H1 (cell line): ENCODE data around the gene SPATA32. TPM values are rescaled to one million over a fixed set of nuclear protein-coding genes. Genes with fewer than 3 reads are reported as not detected.

Experiments
- CTCF ChIA-PET: fragments of 300-600 bp; sonication (Branson Sonifier 250); formaldehyde crosslinking; loops from one replicate; lab custom pipeline; 2021; ENCODE audit not compliant: partially characterized antibody; lab: Charles Lee
- POLR2A ChIA-PET: fragments of 300-600 bp; sonication (Branson Sonifier 250); formaldehyde crosslinking; loops from one replicate; lab custom pipeline; 2021; ENCODE audit warnings: inconsistent platforms; ENCODE audit not compliant: partially characterized antibody; lab: Charles Lee
- DNase-seq, 2 experiments: peaks; one replicate each; pipeline versions ENCODE4 v3.0.0 to v3.0.0-alpha.2; 2010 to 2022; ENCODE audit warnings: low spot score in 2 of 2, low read depth in 1 of 2, mixed read lengths in 1 of 2
- FAIRE-seq: peaks from 2 replicates; lab custom pipeline; 2011; peaks lifted over from hg19 to GRCh38; lab: Jason Lieb, UNC
- H2AFZ ChIP-seq: 2 replicates; pipeline ENCODE4 v1.8.1; 2012; ENCODE audit warnings: low read length, inconsistent platforms
- H2AK5ac ChIP-seq: 2 replicates; pipeline ENCODE4 v1.6.1; 2013; ENCODE audit warnings: low read depth, low read length
- H2BK120ac ChIP-seq: replicated peaks from 2 replicates; pipeline ENCODE3; 2013; ENCODE audit warnings: low read depth, low read length, inconsistent platforms
- H2BK12ac ChIP-seq: 2 replicates; pipeline ENCODE4 v1.6.1; 2013; ENCODE audit warnings: low read depth, low read length
- H2BK15ac ChIP-seq: 2 replicates; pipeline ENCODE4 v1.6.1; 2013; ENCODE audit warnings: low read length
- H2BK20ac ChIP-seq: 2 replicates; pipeline ENCODE4 v1.6.1; 2013; ENCODE audit warnings: low read length
- H2BK5ac ChIP-seq: 2 replicates; pipeline ENCODE4 v1.6.1; 2013; ENCODE audit warnings: low read depth, low read length
- H3K14ac ChIP-seq: 2 replicates; pipeline ENCODE4 v1.6.1; 2013; ENCODE audit warnings: inconsistent platforms; ENCODE audit not compliant: insufficient read length
- H3K18ac ChIP-seq: 2 replicates; pipeline ENCODE4 v1.6.1; 2013; ENCODE audit warnings: low read length; ENCODE audit errors: extremely low read depth
- H3K23ac ChIP-seq: 2 replicates; pipeline ENCODE4 v1.6.1; 2013; ENCODE audit warnings: inconsistent platforms; ENCODE audit not compliant: insufficient read length
- H3K23me2 ChIP-seq: 2 replicates; pipeline ENCODE4 v1.6.1; 2013; ENCODE audit warnings: low read depth, low read length
- H3K27ac ChIP-seq: 2 replicates; pipeline ENCODE4 v1.6.1; 2011; ENCODE audit warnings: low read depth, low read length, inconsistent platforms
- H3K27me3 ChIP-seq, 4 experiments: replicated peaks in 1 of 4; 1 replicate in 1 of 4; 2 replicates in 3 of 4; pipeline versions ENCODE4 v1.6.1 to v1.8.1; 2011 to 2013; ENCODE audit warnings: low read length in 3 of 4, mild to moderate bottlenecking in 3 of 4, inconsistent platforms in 2 of 4, mixed read lengths in 2 of 4, moderate library complexity in 1 of 4; ENCODE audit not compliant: control insufficient read depth in 3 of 4, insufficient read depth in 3 of 4; ENCODE audit errors: extremely low read depth in 1 of 4
- H3K36me3 ChIP-seq, 4 experiments: 2 replicates each; pipeline versions ENCODE4 v1.6.1 to v1.8.1; 2011 to 2013; ENCODE audit warnings: mild to moderate bottlenecking in 4 of 4, low read length in 3 of 4, moderate library complexity in 2 of 4, control low read depth in 1 of 4, inconsistent platforms in 1 of 4; ENCODE audit not compliant: insufficient read depth in 4 of 4, control insufficient read depth in 2 of 4
- H3K4ac ChIP-seq: replicated peaks from 2 replicates; pipeline ENCODE3; 2013; ENCODE audit warnings: low read length, low read depth, mixed read lengths, inconsistent platforms; ENCODE audit not compliant: insufficient read length
- H3K4me1 ChIP-seq, 4 experiments: replicated peaks in 1 of 4; 1 replicate in 1 of 4; 2 replicates in 3 of 4; pipeline versions ENCODE4 v1.6.1 to v1.8.1; 2011 to 2013; ENCODE audit warnings: low read length in 3 of 4, inconsistent platforms in 2 of 4, mixed read lengths in 1 of 4; ENCODE audit not compliant: insufficient read depth in 4 of 4, control insufficient read depth in 3 of 4
- H3K4me2 ChIP-seq, 2 experiments: 2 replicates each; pipeline versions ENCODE4 v1.6.1 to v1.8.1; 2011 to 2013; ENCODE audit warnings: low read depth in 2 of 2, low read length in 2 of 2, control low read depth in 1 of 2, inconsistent platforms in 1 of 2, mild to moderate bottlenecking in 1 of 2; ENCODE audit not compliant: insufficient read depth in 1 of 2
- H3K4me3 ChIP-seq, 4 experiments: fragments of 200-600, 300-600 bp in 1 of 4; sonication (generic), shearing (Covaris generic), sonication (Bioruptor Twin) in 1 of 4; 2 replicates each; pipeline versions ENCODE4 v1.5.1 to v1.8.1; 2011 to 2016; ENCODE audit warnings: low read length in 4 of 4, low read depth in 3 of 4, control low read depth in 2 of 4, inconsistent platforms in 2 of 4, mild to moderate bottlenecking in 2 of 4, mixed read lengths in 1 of 4, moderate library complexity in 1 of 4; ENCODE audit not compliant: insufficient read depth in 2 of 4; ENCODE audit errors: extremely low read depth in 1 of 4
- H3K56ac ChIP-seq: replicated peaks from 2 replicates; pipeline ENCODE3; 2013; ENCODE audit warnings: low read depth, mild to moderate bottlenecking, mixed read lengths, low read length, inconsistent platforms; ENCODE audit not compliant: insufficient read length
- H3K79me1 ChIP-seq: 2 replicates; pipeline ENCODE4 v1.6.1; 2013; ENCODE audit warnings: low read depth, low read length, control low read depth
- H3K79me2 ChIP-seq, 2 experiments: 2 replicates each; pipeline versions ENCODE4 v1.6.1 to v1.8.1; 2012 to 2013; ENCODE audit warnings: low read length in 2 of 2, mild to moderate bottlenecking in 2 of 2, inconsistent platforms in 1 of 2; ENCODE audit not compliant: insufficient read depth in 2 of 2, control insufficient read depth in 1 of 2
- H3K9ac ChIP-seq, 4 experiments: replicated peaks in 1 of 4; 1 replicate in 1 of 4; 2 replicates in 3 of 4; pipeline versions ENCODE4 v1.6.1 to v1.8.1; 2011 to 2013; ENCODE audit warnings: low read depth in 3 of 4, low read length in 3 of 4, control low read depth in 2 of 4, mild to moderate bottlenecking in 2 of 4, moderate library complexity in 2 of 4, inconsistent platforms in 1 of 4; ENCODE audit errors: extremely low read depth in 1 of 4
- H3K9me3 ChIP-seq, 2 experiments: 2 replicates each; pipeline versions ENCODE4 v1.6.1 to v1.8.1; 2012 to 2013; ENCODE audit warnings: mild to moderate bottlenecking in 2 of 2, moderate library complexity in 2 of 2, control low read depth in 1 of 2, inconsistent platforms in 1 of 2, low read depth in 1 of 2, low read length in 1 of 2, mixed read lengths in 1 of 2; ENCODE audit not compliant: insufficient read depth in 2 of 2
- H4K20me1 ChIP-seq, 2 experiments: replicated peaks in 1 of 2; 2 replicates each; pipeline versions ENCODE3 to v1.8.1; 2011 to 2013; ENCODE audit warnings: inconsistent platforms in 2 of 2, low read length in 2 of 2, mild to moderate bottlenecking in 1 of 2; ENCODE audit not compliant: insufficient read depth in 2 of 2, control insufficient read depth in 1 of 2
- H4K5ac ChIP-seq: 2 replicates; pipeline ENCODE4 v1.6.1; 2013; ENCODE audit warnings: low read length, low read depth, mixed read lengths, inconsistent platforms; ENCODE audit not compliant: insufficient read length
- H4K8ac ChIP-seq: 2 replicates; pipeline ENCODE4 v1.8.0; 2013; ENCODE audit warnings: mild to moderate bottlenecking, moderate library complexity, low read length, inconsistent platforms; ENCODE audit not compliant: insufficient read depth; ENCODE audit errors: extremely low read depth
- H4K91ac ChIP-seq: replicated peaks from 2 replicates; pipeline ENCODE3; 2013; ENCODE audit warnings: low read length, mixed read lengths, inconsistent platforms; ENCODE audit not compliant: insufficient read length
- ASH2L ChIP-seq: fragments of 200-600, 300-600 bp; sonication (generic); IDR thresholded peaks from one replicate; pipeline ENCODE4 v1.7.1; 2017; ENCODE audit warnings: low read length
- GABPA ChIP-seq: IDR thresholded peaks from 2 replicates; pipeline ENCODE4 v1.6.1; 2011; ENCODE audit warnings: mild to moderate bottlenecking, low read length, moderate library complexity, borderline replicate concordance; ENCODE audit not compliant: insufficient read depth
- GTF2F1 ChIP-seq: IDR thresholded peaks from 2 replicates; pipeline ENCODE4 v1.6.1; 2012; ENCODE audit warnings: low read depth, low read length, improper control_type of control experiment, borderline replicate concordance
- HDAC6 ChIP-seq: IDR thresholded peaks from one replicate; pipeline ENCODE4 v1.7.1; 2012; ENCODE audit warnings: low read depth, mild to moderate bottlenecking, inconsistent platforms, low read length, moderate library complexity
- RBBP5 ChIP-seq: IDR thresholded peaks from 2 replicates; pipeline ENCODE4 v1.7.1; 2012; ENCODE audit warnings: low read depth, mild to moderate bottlenecking, inconsistent platforms, low read length, moderate library complexity, borderline replicate concordance
- RFX5 ChIP-seq: IDR thresholded peaks from 2 replicates; pipeline ENCODE4 v1.6.1; 2011; ENCODE audit warnings: low read depth, low read length, improper control_type of control experiment, borderline replicate concordance
- RXRA ChIP-seq: IDR thresholded peaks from 2 replicates; pipeline ENCODE4 v1.6.1; 2011; ENCODE audit warnings: low read depth, mild to moderate bottlenecking, low read length, moderate library complexity; ENCODE audit not compliant: insufficient read depth
- TBP ChIP-seq: IDR thresholded peaks from 2 replicates; pipeline ENCODE4 v1.6.1; 2011; ENCODE audit warnings: low read depth, low read length, improper control_type of control experiment
- TEAD4 ChIP-seq: IDR thresholded peaks from 2 replicates; pipeline ENCODE4 v1.6.1; 2012; ENCODE audit warnings: low read depth, low read length, inconsistent platforms, mixed read lengths
- WGBS, 2 experiments: shearing (Covaris generic) in 1 of 2; methylation state at CpG; one replicate each; pipeline versions ENCODE4 v1.1.6 to v1.1.7; 2013 to 2015; ENCODE audit warnings: low lambda C conversion rate in 2 of 2, mixed read lengths in 2 of 2, inconsistent platforms in 1 of 2, low coverage in 1 of 2, missing lambda C conversion rate in 1 of 2; ENCODE audit not compliant: insufficient replicate concordance in 2 of 2, insufficient coverage in 1 of 2, insufficient read length in 1 of 2; ENCODE audit errors: extremely low coverage in 1 of 2, missing lambda C conversion rate in 1 of 2; 5-methylcytosine and 5-hydroxymethylcytosine counted together
- polyA plus RNA-seq, 7 experiments: library from polyadenylated mRNA; depleted of rRNA in 3 of 7; stranded (reverse) in 5 of 7; unstranded in 2 of 7; fragments of >200 nt in 5 of 7; fragments of 200-250 nt in 2 of 7; gene quantifications; 1 replicate in 5 of 7; 2 replicates in 1 of 7; 4 replicates in 1 of 7; pipeline versions ENCODE4 v1.2.1 to v1.2.3, GENCODE V29; 2011 to 2013; ENCODE audit warnings: missing spikeins in 2 of 7, mixed read lengths in 2 of 7
- total RNA-seq: library from RNA; stranded (reverse); fragmentation: NEBNext Ultra II Directional; extraction: Animal tissue kit (Norgen Biotek cat#: 25700); gene quantifications from 2 replicates; pipeline ENCODE4 v1.2.1, GENCODE V29; 2021
- TF ChIP-seq, protein P1 (sequence below): IDR thresholded peaks from 2 replicates; pipeline ENCODE4 v1.6.1; 2011; ENCODE audit warnings: low read depth, mild to moderate bottlenecking, low read length; ENCODE audit not compliant: insufficient read depth

Gene SPATA32
- total and polyA plus RNA-seq, 2 of the 8 experiments (the other 6 are each of a cell fraction or from before 2014, with no cell fraction given): 0.24 TPM; not detected in 1

DNA sequence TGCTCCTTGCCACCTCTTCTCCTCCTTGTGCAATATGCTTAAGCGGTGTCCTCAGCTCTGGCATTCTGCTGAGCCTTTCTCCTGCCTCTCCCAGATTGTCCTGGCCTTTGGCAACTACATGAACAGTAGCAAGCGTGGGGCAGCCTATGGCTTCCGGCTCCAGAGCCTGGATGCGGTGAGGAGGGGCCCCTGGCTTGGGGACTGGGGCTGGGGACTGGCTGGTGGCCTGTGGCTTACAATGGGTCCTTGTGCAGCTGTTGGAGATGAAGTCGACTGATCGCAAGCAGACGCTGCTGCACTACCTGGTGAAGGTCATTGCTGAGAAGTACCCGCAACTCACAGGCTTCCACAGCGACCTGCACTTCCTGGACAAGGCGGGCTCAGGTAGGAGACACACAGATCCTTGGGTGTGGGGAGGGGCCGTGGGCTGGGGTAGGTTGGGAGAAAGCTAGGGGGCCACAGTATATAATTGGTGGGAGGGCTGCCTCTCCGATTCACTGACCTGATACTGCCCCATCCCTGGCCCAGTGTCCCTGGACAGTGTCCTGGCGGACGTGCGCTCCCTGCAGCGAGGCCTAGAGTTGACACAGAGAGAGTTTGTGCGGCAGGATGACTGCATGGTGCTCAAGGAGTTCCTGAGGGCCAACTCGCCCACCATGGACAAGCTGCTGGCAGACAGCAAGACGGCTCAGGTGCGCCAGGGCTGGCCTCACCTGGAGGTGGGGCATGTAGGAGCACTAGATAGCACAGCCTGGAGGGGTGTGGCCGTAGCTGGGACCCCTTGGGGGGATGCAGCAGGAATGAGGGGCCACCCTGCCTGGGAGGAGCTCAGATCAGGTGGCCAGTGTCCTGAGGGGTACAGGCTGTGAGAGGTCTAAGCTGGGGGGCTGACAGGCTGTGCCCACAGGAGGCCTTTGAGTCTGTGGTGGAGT lies 16.9 kb downstream of the SPATA32 start:
- peaks cover 0 to 5% (median 0%) of the 10 kb centered on the region in 4 experiments; a peak in 2 of 8 replicates for H3K36me3 ChIP-seq
- H3K79me2 ChIP-seq: peaks cover 0 to 7% of the 10 kb centered on the region in 2 experiments; a peak in 1 of 4 replicates
- no peak overlapping the region for H3K4me2 ChIP-seq
- H3K56ac ChIP-seq: no peak overlapping the region
- no peak overlapping the region for H2BK120ac ChIP-seq
- H3K4me1 ChIP-seq: peaks cover 3 to 29% (median 21%) of the 10 kb centered on the region in 4 experiments
- peaks cover 0 to 12% (median 11%) of the 10 kb centered on the region in 4 experiments; a peak in 6 of 7 replicates for H3K27me3 ChIP-seq
- H2AFZ ChIP-seq: no peak overlapping the region
- H4K5ac ChIP-seq: no peak overlapping the region
- peaks cover 20% of the 10 kb centered on the region; the same call in 1 of the 2 replicates for H3K23me2 ChIP-seq
- no peak overlapping the region for H4K91ac ChIP-seq
- no peaks in the 10 kb centered on the region for H3K9me3 ChIP-seq
- H2AK5ac ChIP-seq: no peak overlapping the region
- H2BK5ac ChIP-seq: no peak overlapping the region
- H3K4ac ChIP-seq: no peak overlapping the region
- DNase-seq (no peak), FAIRE-seq (no peak)
- no peak overlapping the region for H3K27ac ChIP-seq
- CTCF ChIA-PET: interaction anchor here (0.7 to 22.1 kb wide), 14 partner anchors 6 to 179 kb away, joined by 3 to 362 read pairs (median 10); partner anchors contain the start of gene ACBD4
- no peak overlapping the region; the same call in 1 of the 2 replicates for H3K18ac ChIP-seq
- no peak overlapping the region for H3K23ac ChIP-seq
- peaks cover 6% of the 10 kb centered on the region for H3K79me1 ChIP-seq
- no peak overlapping the region for H3K9ac ChIP-seq
- H2BK15ac ChIP-seq: 0 out of 2 replicates have a peak overlapping the region, but pooled peaks have one; percentile 16
- H3K4me3 ChIP-seq: no peak overlapping the region
- H2BK12ac ChIP-seq: 0 out of 2 replicates have a peak overlapping the region, but pooled peaks have one; percentile 14
- peaks cover 1 to 3% of the 10 kb centered on the region in 2 experiments for H4K20me1 ChIP-seq
- no peak overlapping the region for H3K14ac ChIP-seq
- WGBS, 2 experiments: 89% methylated on average over 18 of the region's 21 CpGs; no CpG with 5 or more reads in 1 of the 2 experiments
- POLR2A ChIA-PET: interaction anchor here (1.3 kb wide), 2 partner anchors 24 to 97 kb away, joined by 3 read pairs; partner anchors contain the start of genes FMNL1 and HEXIM1
- H4K8ac ChIP-seq: no peak overlapping the region
- H2BK20ac ChIP-seq: no peak overlapping the region
- TF ChIP-seq TEAD4 (no peak), RFX5 (no peak), ASH2L (no peak), RBBP5 (no peak), HDAC6 (no peak), GABPA (no peak), RXRA (no peak), GTF2F1 (no peak), TBP (no peak)
- TF ChIP-seq, protein P1, sequence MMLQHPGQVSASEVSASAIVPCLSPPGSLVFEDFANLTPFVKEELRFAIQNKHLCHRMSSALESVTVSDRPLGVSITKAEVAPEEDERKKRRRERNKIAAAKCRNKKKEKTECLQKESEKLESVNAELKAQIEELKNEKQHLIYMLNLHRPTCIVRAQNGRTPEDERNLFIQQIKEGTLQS: no peak
